H9 (cell line): ENCODE results near the gene SNX5. TPM values are rescaled to one million over a fixed set of nuclear protein-coding genes. Genes with fewer than 3 reads are reported as not detected.

Experiments used
- DNase-seq: peaks from one replicate; pipeline ENCODE4 v3.0.0-alpha.2; 2017
- H2AFZ ChIP-seq: one replicate; pipeline ENCODE4 v1.6.1; 2013; ENCODE audit warnings: mild to moderate bottlenecking, low read length, control low read depth, moderate library complexity
- H2AK5ac ChIP-seq: 2 replicates; pipeline ENCODE4 v1.6.1; 2013; ENCODE audit warnings: low read length, control low read depth, mixed read lengths; ENCODE audit not compliant: insufficient read length
- H2BK120ac ChIP-seq: one replicate; pipeline ENCODE4 v1.6.1; 2013; ENCODE audit warnings: low read depth, mild to moderate bottlenecking, low read length, control low read depth, inconsistent platforms; ENCODE audit not compliant: poor library complexity, severe bottlenecking
- H2BK12ac ChIP-seq: 2 replicates; pipeline ENCODE4 v1.6.1; 2013; ENCODE audit warnings: low read length, control low read depth, mixed read lengths, low read depth; ENCODE audit not compliant: insufficient read length
- H2BK15ac ChIP-seq: 2 replicates; pipeline ENCODE4 v1.6.1; 2013; ENCODE audit warnings: low read depth, low read length, control low read depth
- H2BK20ac ChIP-seq: one replicate; pipeline ENCODE4 v1.6.1; 2013; ENCODE audit warnings: low read depth, mild to moderate bottlenecking, low read length, control low read depth, inconsistent platforms; ENCODE audit not compliant: poor library complexity, severe bottlenecking
- H2BK5ac ChIP-seq: 2 replicates; pipeline ENCODE4 v1.6.1; 2013; ENCODE audit warnings: low read length, control low read depth, mixed read lengths; ENCODE audit not compliant: insufficient read length
- H3K14ac ChIP-seq: 2 replicates; pipeline ENCODE4 v1.6.1; 2013; ENCODE audit warnings: low read length, control low read depth; ENCODE audit not compliant: insufficient read depth
- H3K18ac ChIP-seq: 2 replicates; pipeline ENCODE4 v1.6.1; 2013; ENCODE audit warnings: low read depth, mild to moderate bottlenecking, mixed read lengths, low read length, control low read depth; ENCODE audit not compliant: insufficient read length
- H3K23ac ChIP-seq: 2 replicates; pipeline ENCODE4 v1.6.1; 2013; ENCODE audit warnings: low read length, control low read depth, mixed read lengths, low read depth; ENCODE audit not compliant: insufficient read length
- H3K23me2 ChIP-seq: 2 replicates; pipeline ENCODE4 v1.6.1; 2013; ENCODE audit warnings: low read depth, mild to moderate bottlenecking, mixed read lengths, low read length, control low read depth; ENCODE audit not compliant: insufficient read length, poor library complexity, severe bottlenecking
- H3K27ac ChIP-seq: 2 replicates; pipeline ENCODE4 v1.5.1; 2013; ENCODE audit warnings: low read length, control low read depth, mixed read lengths, low read depth; ENCODE audit not compliant: insufficient read length
- H3K27me3 ChIP-seq: 2 replicates; pipeline ENCODE4 v1.6.1; 2013; ENCODE audit warnings: low read length, control low read depth, inconsistent platforms; ENCODE audit not compliant: insufficient read depth
- H3K4ac ChIP-seq: 2 replicates; pipeline ENCODE4 v1.6.1; 2013; ENCODE audit warnings: low read depth, mild to moderate bottlenecking, control low read depth, inconsistent platforms, low read length, moderate library complexity
- H3K4me1 ChIP-seq: 2 replicates; pipeline ENCODE4 v1.6.1; 2013; ENCODE audit warnings: low read length, control low read depth, inconsistent platforms; ENCODE audit not compliant: insufficient read depth
- H3K4me2 ChIP-seq: 2 replicates; pipeline ENCODE4 v1.6.1; 2013; ENCODE audit warnings: low read length, control low read depth, mixed read lengths; ENCODE audit not compliant: insufficient read length, insufficient read depth
- H3K56ac ChIP-seq: 2 replicates; pipeline ENCODE4 v1.6.1; 2013; ENCODE audit warnings: low read depth, mild to moderate bottlenecking, mixed read lengths, low read length, control low read depth; ENCODE audit not compliant: insufficient read length
- H3K79me1 ChIP-seq: 2 replicates; pipeline ENCODE4 v1.6.1; 2013; ENCODE audit warnings: low read depth, mild to moderate bottlenecking, moderate library complexity, low read length, control low read depth, inconsistent platforms; ENCODE audit not compliant: insufficient read depth, poor library complexity, severe bottlenecking
- H3K79me2 ChIP-seq: 2 replicates; pipeline ENCODE4 v1.6.1; 2013; ENCODE audit warnings: low read length, control low read depth, inconsistent platforms; ENCODE audit not compliant: insufficient read depth
- H3K9ac ChIP-seq: 2 replicates; pipeline ENCODE4 v1.6.1; 2013; ENCODE audit warnings: low read length, control low read depth, mixed read lengths; ENCODE audit not compliant: insufficient read length; ENCODE audit errors: extremely low read depth
- H3K9me3 ChIP-seq: one replicate; pipeline ENCODE4 v1.6.1; 2013; ENCODE audit warnings: low read depth, low read length, inconsistent platforms; ENCODE audit not compliant: control insufficient read depth
- H3T11ph ChIP-seq: one replicate; pipeline ENCODE4 v1.6.1; 2013; ENCODE audit warnings: mild to moderate bottlenecking, low read length, control low read depth, inconsistent platforms
- H4K20me1 ChIP-seq: one replicate; pipeline ENCODE4 v1.6.1; 2013; ENCODE audit not compliant: control insufficient read depth, insufficient read length, insufficient read depth
- H4K5ac ChIP-seq: 2 replicates; pipeline ENCODE4 v1.6.1; 2013; ENCODE audit warnings: low read depth, mild to moderate bottlenecking, mixed read lengths, low read length, control low read depth; ENCODE audit not compliant: insufficient read length
- H4K8ac ChIP-seq: replicated peaks from 2 replicates; pipeline ENCODE4 v1.6.1; 2013; ENCODE audit warnings: low read length, control low read depth, mixed read lengths, low read depth; ENCODE audit not compliant: insufficient read length
- H4K91ac ChIP-seq: 2 replicates; pipeline ENCODE4 v1.6.1; 2013; ENCODE audit warnings: low read depth, mild to moderate bottlenecking, moderate library complexity, mixed read lengths, low read length, control low read depth; ENCODE audit not compliant: insufficient read length
- H3K27ac Mint-ChIP-seq, 3 experiments: 2 replicates in 2 of 3; 3 replicates in 1 of 3; pipeline ENCODE4 v1.8.0; 2020 to 2021; ENCODE audit warnings: mixed read lengths in 3 of 3, mild to moderate bottlenecking in 1 of 3, moderate library complexity in 1 of 3
- H3K27me3 Mint-ChIP-seq: 2 replicates; pipeline ENCODE4 v1.8.0; 2021; ENCODE audit warnings: low read depth, mild to moderate bottlenecking, moderate library complexity, mixed read lengths
- H3K36me3 Mint-ChIP-seq, 3 experiments: 2 replicates in 2 of 3; 3 replicates in 1 of 3; pipeline ENCODE4 v1.8.0; 2020 to 2021; ENCODE audit warnings: low read depth in 3 of 3, mixed read lengths in 3 of 3; ENCODE audit not compliant: insufficient read depth in 1 of 3
- H3K4me1 Mint-ChIP-seq, 2 experiments: 2 replicates each; pipeline ENCODE4 v1.8.0; 2020; ENCODE audit warnings: mixed read lengths in 2 of 2
- H3K4me3 Mint-ChIP-seq, 2 experiments: 2 replicates in 1 of 2; 3 replicates in 1 of 2; pipeline ENCODE4 v1.8.0; 2020 to 2021; ENCODE audit warnings: mild to moderate bottlenecking in 2 of 2, mixed read lengths in 2 of 2, moderate library complexity in 1 of 2
- H3K9me3 Mint-ChIP-seq, 2 experiments: 2 replicates in 1 of 2; 3 replicates in 1 of 2; pipeline ENCODE4 v1.8.0; 2020; ENCODE audit warnings: mild to moderate bottlenecking in 2 of 2, mixed read lengths in 2 of 2, moderate library complexity in 1 of 2
- CTCF ChIP-seq: fragments of 200-600 bp; sonication (generic); conservative IDR thresholded peaks from 3 replicates; pipeline ENCODE4 v1.8.0; 2021; ENCODE audit warnings: antibody characterized with exemption, mild to moderate bottlenecking
- WGBS: extraction: QIAGEN DNeasy Blood & Tissue Kit; methylation state at CpG from one replicate; pipeline ENCODE4 v1.1.7; 2013; ENCODE audit warnings: missing lambda C conversion rate, low lambda C conversion rate, mixed read lengths; ENCODE audit not compliant: insufficient read length; ENCODE audit errors: extremely low coverage; 5-methylcytosine and 5-hydroxymethylcytosine counted together
- total RNA-seq: library from RNA; stranded (reverse); gene quantifications from 2 replicates; pipeline ENCODE4 v1.2.1, GENCODE V29; 2021

SNX5 gene
- total RNA-seq, 1 experiment from 2014 or later: 194 TPM

- Mint-ChIP-seq H3K36me3 (peaks cover 2 to 3% (median 2%) of the 10 kb centered on the region in 3 experiments), H3K9me3 (peaks cover 2% of the 10 kb centered on the region in 2 experiments; a peak in 4 of 5 replicates), H3K27me3 (no peaks in the 10 kb centered on the region), H3K27ac (0 out of 7 replicates have a peak overlapping the region, but pooled peaks of 1 of the 3 experiments have one; percentile 7), H3K4me1 (peaks cover 23 to 35% of the 10 kb centered on the region in 2 experiments), H3K4me3 (no peak overlapping the region)
- no peaks in the 10 kb centered on the region; the same call in 1 of the 2 replicates for H3K4me1 ChIP-seq
- H2AFZ ChIP-seq: no peak overlapping the region
- H3K18ac ChIP-seq: no peak overlapping the region
- no peak overlapping the region for H3K23ac ChIP-seq
- H3K14ac ChIP-seq: no peak overlapping the region
- no peak overlapping the region for H3K4ac ChIP-seq
- H2BK15ac ChIP-seq: no peak overlapping the region
- H3K79me2 ChIP-seq: no peaks in the 10 kb centered on the region
- TF ChIP-seq CTCF: no peak
- no peak overlapping the region for H3K56ac ChIP-seq
- H3K79me1 ChIP-seq: no peaks in the 10 kb centered on the region
- no peak overlapping the region for H3K9ac ChIP-seq
- no peak overlapping the region for H3T11ph ChIP-seq
- no peaks in the 10 kb centered on the region for H3K23me2 ChIP-seq
- no peak overlapping the region for H2BK5ac ChIP-seq
- H3K27ac ChIP-seq: no peak overlapping the region
- no peaks in the 10 kb centered on the region for H3K27me3 ChIP-seq
- no peaks in the 10 kb centered on the region for H4K20me1 ChIP-seq
- H4K8ac ChIP-seq: no peak overlapping the region
- H2BK20ac ChIP-seq: no peak overlapping the region
- H3K4me2 ChIP-seq: no peak overlapping the region
- H4K91ac ChIP-seq: no peak overlapping the region
- H3K9me3 ChIP-seq: no peaks in the 10 kb centered on the region
- no peak overlapping the region for H2AK5ac ChIP-seq
- no CpG with 5 or more reads among the region's 6 CpGs for WGBS
- no peak overlapping the region for H2BK120ac ChIP-seq
- no peak for DNase-seq
- no peak overlapping the region for H4K5ac ChIP-seq
- no peak overlapping the region for H2BK12ac ChIP-seq
These were observed 37.4 kb upstream of the SNX5 start for GRCh38 chr20:18005990-18006364.
